Natural killer cell (primary cell): ENCODE measurements around the gene PBX2. TPM values are rescaled to one million over a fixed set of nuclear protein-coding genes. Genes with fewer than 3 reads are reported as not detected.

Experiments
- ATAC-seq, 3 donors: fragments of 150-1000 bp in 2 of 3; fragments of 200-7000 bp in 1 of 3; cut with Tn5 transposase; 1 replicate in 1 of 3; 2 replicates in 2 of 3; pipeline ENCODE4 v1.10.0; 2021; ENCODE audit warnings: mild to moderate bottlenecking in 2 of 3, moderate library complexity in 2 of 3
- DNase-seq, 2 donors: peaks; one replicate each; pipeline versions ENCODE4 v3.0.0 to v3.0.0-alpha.2; 2013 to 2021; ENCODE audit warnings: mixed read lengths in 1 of 2
- H3K27ac ChIP-seq: one replicate; pipeline ENCODE4 v1.5.1; 2013; ENCODE audit warnings: mild to moderate bottlenecking, low read length
- H3K27me3 ChIP-seq: one replicate; pipeline ENCODE4 v1.6.1; 2013; ENCODE audit warnings: low read length; ENCODE audit not compliant: control insufficient read depth, insufficient read depth
- H3K36me3 ChIP-seq: one replicate; pipeline ENCODE4 v1.6.1; 2013; ENCODE audit warnings: low read length; ENCODE audit not compliant: control insufficient read depth, insufficient read depth
- H3K4me1 ChIP-seq: one replicate; pipeline ENCODE4 v1.6.1; 2013; ENCODE audit warnings: low read length; ENCODE audit not compliant: control insufficient read depth, insufficient read depth
- H3K4me3 ChIP-seq: one replicate; pipeline ENCODE4 v1.5.1; 2013; ENCODE audit warnings: low read length
- H3K9me3 ChIP-seq: one replicate; pipeline ENCODE4 v1.6.1; 2013; ENCODE audit warnings: low read length; ENCODE audit not compliant: control insufficient read depth, insufficient read depth
- H3K27ac Mint-ChIP-seq, 2 donors: one replicate each; pipeline ENCODE4 v1.8.0; 2022; ENCODE audit warnings: mild to moderate bottlenecking in 2 of 2, mixed read lengths in 2 of 2, moderate library complexity in 1 of 2
- H3K27me3 Mint-ChIP-seq, 2 donors: one replicate each; pipeline ENCODE4 v1.8.0; 2022; ENCODE audit warnings: low read depth in 2 of 2, mixed read lengths in 2 of 2
- H3K36me3 Mint-ChIP-seq: one replicate; pipeline ENCODE4 v1.8.0; 2022; ENCODE audit warnings: mixed read lengths
- H3K4me1 Mint-ChIP-seq, 2 donors: one replicate each; pipeline ENCODE4 v1.8.0; 2022; ENCODE audit warnings: mixed read lengths in 2 of 2
- H3K4me3 Mint-ChIP-seq: one replicate; pipeline ENCODE4 v1.8.0; 2022; ENCODE audit warnings: mild to moderate bottlenecking, moderate library complexity, mixed read lengths
- H3K9me3 Mint-ChIP-seq, 2 donors: one replicate each; pipeline ENCODE4 v1.8.0; 2022; ENCODE audit warnings: mixed read lengths in 2 of 2
- CTCF ChIP-seq: fragments of 200-600 bp; IDR thresholded peaks from one replicate; pipeline ENCODE4 v1.8.0; 2022; ENCODE audit warnings: antibody characterized with exemption
- WGBS: methylation state at CpG from one replicate; pipeline ENCODE4 v1.1.7; 2013; ENCODE audit warnings: missing lambda C conversion rate; ENCODE audit not compliant: insufficient coverage; 5-methylcytosine and 5-hydroxymethylcytosine counted together
- intact Hi-C: fragments of 100-400 bp; cut with micrococcal nuclease; formaldehyde crosslinking; loops from one replicate; pipeline ENCODE4 v1.14.2; 2022
- total RNA-seq, 4 donors: library from RNA; stranded (reverse); fragments of 120-200 nt in 1 of 4; gene quantifications; one replicate each; pipeline versions ENCODE4 v1.2.3 to v1.2.4, GENCODE V29; 2013 to 2022

The PBX2 gene
- total RNA-seq, 3 donors from 2014 or later (not counting 1 experiment from before 2014, with no cell fraction given): 111 to 116 (median 112) TPM

GRCh38 chr6:32164295-32164694 lies 25.7 kb downstream of the PBX2 start, which contains the start of gene EGFL8:
TSS of gene EGFL8 (plus strand) at chr6:32164595. CDS start at chr6:32166166, 1,571 bp downstream.
- Histone ChIP-seq H3K27ac (no peak within 1 kb of the TSS), H3K27me3 (no peaks in the 10 kb centered on the region), H3K9me3 (no peaks in the 10 kb centered on the region), H3K4me3 (no peak within 1 kb of the TSS), H3K4me1 (no peaks in the 10 kb centered on the region), H3K36me3 (peaks cover 7% of the 10 kb centered on the region)
- H3K27me3 Mint-ChIP-seq: no peaks in the 10 kb centered on the region
- no peak within 1 kb of the TSS for H3K4me3 Mint-ChIP-seq
- intact Hi-C loops: no loop called here
- H3K9me3 Mint-ChIP-seq: no peaks in the 10 kb centered on the region
- no peak for DNase-seq
- TF ChIP-seq CTCF: no peak
- ATAC-seq: no peak
- no peak within 1 kb of the TSS for H3K27ac Mint-ChIP-seq
- H3K4me1 Mint-ChIP-seq: no peaks in the 10 kb centered on the region
- H3K36me3 Mint-ChIP-seq: no peaks in the 10 kb centered on the region

- WGBS: 98% methylated on average over 7 of the region's 7 CpGs
- intact Hi-C loops: no loop called here
- DNase-seq (no peak), ATAC-seq (no peak)
- Histone ChIP-seq H3K27ac (no peak overlapping the region), H3K36me3 (peaks cover 7% of the 10 kb centered on the region), H3K9me3 (no peaks in the 10 kb centered on the region), H3K4me3 (no peak overlapping the region), H3K27me3 (no peaks in the 10 kb centered on the region), H3K4me1 (no peaks in the 10 kb centered on the region)
- Mint-ChIP-seq H3K9me3 (no peaks in the 10 kb centered on the region), H3K4me1 (no peaks in the 10 kb centered on the region), H3K27me3 (no peaks in the 10 kb centered on the region), H3K27ac (no peak overlapping the region), H3K36me3 (no peaks in the 10 kb centered on the region), H3K4me3 (no peak overlapping the region)
- TF ChIP-seq CTCF: no peak
Measured at GRCh38 chr6:32163559-32164258, 26.3 kb downstream of the PBX2 start.

GRCh38 chr6:32158052-32158451 lies 31.9 kb downstream of the PBX2 start:
- intact Hi-C loops: no loop called here

More at GRCh38 chr6:32158052-32158451, 31.9 kb downstream of the PBX2 start:
- Histone ChIP-seq H3K9me3 (no peaks in the 10 kb centered on the region), H3K27ac (no peak overlapping the region), H3K36me3 (peaks cover 9% of the 10 kb centered on the region), H3K4me3 (no peak overlapping the region), H3K4me1 (peaks cover 28% of the 10 kb centered on the region), H3K27me3 (no peaks in the 10 kb centered on the region)
- ATAC-seq: no peak
- no peak for DNase-seq
- H3K27ac Mint-ChIP-seq: no peak overlapping the region
- peaks cover 25 to 26% of the 10 kb centered on the region in 2 donors for H3K4me1 Mint-ChIP-seq
- H3K36me3 Mint-ChIP-seq: peaks cover 6% of the 10 kb centered on the region
- TF ChIP-seq CTCF: no peak
- no peak overlapping the region for H3K4me3 Mint-ChIP-seq
- H3K27me3 Mint-ChIP-seq: no peaks in the 10 kb centered on the region
- H3K9me3 Mint-ChIP-seq: no peaks in the 10 kb centered on the region
